C1 segment of cervical spinal cord (tissue), 14 donors: ENCODE measurements around the gene UBXN6.

Experiments
- DNase-seq, 14 donors: peaks; one replicate each; lab custom pipeline; 2025; lab: John Stamatoyannopoulos, UW

UBXN6 gene, protein sequence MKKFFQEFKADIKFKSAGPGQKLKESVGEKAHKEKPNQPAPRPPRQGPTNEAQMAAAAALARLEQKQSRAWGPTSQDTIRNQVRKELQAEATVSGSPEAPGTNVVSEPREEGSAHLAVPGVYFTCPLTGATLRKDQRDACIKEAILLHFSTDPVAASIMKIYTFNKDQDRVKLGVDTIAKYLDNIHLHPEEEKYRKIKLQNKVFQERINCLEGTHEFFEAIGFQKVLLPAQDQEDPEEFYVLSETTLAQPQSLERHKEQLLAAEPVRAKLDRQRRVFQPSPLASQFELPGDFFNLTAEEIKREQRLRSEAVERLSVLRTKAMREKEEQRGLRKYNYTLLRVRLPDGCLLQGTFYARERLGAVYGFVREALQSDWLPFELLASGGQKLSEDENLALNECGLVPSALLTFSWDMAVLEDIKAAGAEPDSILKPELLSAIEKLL

DNA sequence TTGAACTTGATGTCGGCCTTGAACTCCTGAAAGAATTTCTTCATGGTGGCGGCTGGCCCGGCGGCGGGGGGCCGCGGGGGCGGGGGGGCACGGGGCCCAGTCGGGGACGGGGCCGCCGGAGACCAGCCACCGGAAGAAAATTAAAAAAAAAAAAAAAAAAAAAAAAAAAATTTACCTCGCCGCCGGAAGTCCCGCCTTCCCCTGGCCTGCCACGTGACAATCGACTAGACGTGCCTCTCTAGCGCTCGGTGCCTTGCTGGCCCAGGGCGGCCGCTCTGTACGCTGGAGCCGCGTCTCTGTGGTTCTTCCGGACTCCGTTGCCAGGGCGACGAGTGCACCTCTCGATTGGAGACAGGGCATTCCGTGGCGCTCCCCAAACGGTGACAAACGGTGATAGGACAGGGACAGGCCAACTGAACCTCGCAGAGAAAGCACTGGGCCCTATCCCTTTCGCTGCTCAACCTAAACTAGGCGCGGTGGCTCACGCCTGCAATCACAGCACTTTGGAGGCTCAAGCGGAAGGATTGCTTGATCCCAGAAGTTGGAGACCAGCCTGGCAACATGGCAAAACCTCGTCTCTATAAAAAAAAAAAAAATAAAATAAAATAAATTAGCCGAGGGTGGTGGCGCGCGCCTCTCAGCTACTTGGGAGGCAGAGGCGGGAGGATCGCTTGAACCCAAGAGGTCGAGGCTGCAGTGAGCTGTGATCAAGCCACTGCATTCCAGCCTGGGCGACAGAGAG, at the start of gene UBXN6:
UBXN6 (minus strand) TSS at position 141 of the 742 bp plus-strand sequence; CDS start at position 44, 97 bp downstream.
- DNase-seq = peak; percentile 48 to 99 (median 90)

DNA sequence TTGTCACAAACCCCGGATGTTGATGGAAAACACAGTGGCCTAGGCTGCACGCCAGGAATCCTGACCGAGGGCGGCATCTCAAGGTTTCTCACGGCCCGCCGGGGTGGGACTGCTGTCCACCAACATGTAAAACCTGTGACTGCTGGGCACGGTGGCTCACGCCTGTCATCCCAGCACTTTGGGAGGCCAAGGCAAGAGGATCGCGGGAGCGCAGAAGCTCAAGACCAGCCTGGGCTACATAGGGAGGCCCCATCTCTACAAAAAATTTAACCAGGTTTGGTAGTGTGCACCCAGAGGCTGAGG, 49.5 kb upstream of the UBXN6 start:
- DNase-seq = no peak

DNA sequence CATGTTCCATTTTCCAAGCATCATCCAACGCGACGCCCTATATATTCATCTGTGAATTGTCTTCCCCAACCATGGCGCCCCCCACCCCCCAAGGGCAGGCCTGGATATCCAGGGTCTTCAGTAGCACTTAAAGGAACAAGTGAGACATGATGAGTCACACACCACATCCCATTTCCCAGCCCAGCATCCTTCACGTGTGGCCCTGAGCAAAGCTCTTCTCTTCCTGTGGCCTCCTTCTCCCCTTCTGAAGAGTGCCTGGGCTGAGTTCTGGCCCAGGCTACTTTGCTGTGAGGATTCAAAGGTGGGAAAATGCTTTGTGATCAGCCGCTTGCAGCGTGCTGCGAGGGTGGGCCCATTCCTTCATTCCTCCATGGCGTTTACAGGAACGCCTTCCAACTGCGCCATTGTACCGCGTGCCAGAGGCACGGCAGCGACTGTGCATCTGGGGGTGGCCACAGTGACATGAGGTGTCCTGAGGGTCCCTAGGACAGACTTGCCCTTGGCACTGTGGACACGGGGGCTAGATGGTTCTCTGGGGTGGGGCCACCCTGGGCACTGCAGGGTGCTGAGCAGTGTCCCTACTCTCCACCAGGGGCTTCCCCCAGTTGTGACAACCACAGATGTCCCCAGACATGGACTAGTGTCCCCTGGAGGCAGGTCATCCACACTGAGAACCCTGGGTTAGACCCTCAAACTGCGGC, 49.0 kb upstream of the UBXN6 start:
- no peak for DNase-seq

DNA sequence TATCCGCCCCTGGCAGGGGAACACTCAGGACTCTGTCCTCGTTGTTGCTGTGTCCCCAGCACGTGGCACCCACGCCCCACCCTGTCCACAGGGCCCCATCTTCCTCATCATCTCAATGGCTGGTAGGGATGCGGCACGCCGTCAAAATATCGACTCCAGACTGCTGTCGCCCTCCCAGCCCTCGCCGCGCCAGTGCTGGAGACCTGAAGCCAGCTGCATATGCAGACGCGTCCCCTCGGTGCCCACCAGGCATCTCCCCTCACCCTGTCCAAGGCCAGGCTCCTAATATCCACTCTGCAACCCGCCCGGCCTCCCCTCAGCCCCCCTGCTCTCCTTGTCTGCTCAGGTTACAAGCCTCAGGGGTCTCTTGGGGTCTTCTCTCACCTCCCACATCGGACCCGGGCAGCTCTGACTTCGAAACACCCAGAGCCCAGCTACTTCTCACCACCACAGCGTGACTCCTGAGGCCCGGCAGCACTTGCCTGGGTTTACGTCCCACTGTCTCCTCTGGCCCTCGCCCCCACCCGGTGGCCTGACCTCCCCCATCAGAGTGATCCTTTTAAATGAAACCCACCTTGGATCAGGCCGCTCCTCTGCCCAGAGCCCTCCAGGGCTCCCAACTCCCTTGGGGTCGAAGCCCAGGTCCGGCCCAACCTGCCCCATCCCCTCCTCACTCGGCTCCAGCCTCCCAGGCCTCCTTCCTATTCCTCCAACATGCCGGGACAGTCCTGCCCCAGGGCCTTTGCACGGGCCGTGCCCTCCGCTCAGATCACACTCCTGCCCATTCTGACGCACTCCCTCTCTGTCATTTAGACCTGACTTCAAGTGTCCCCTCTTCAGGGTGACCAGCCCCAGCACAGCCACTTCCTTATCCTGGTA, 48.2 kb upstream of the UBXN6 start:
- no peak for DNase-seq

DNA sequence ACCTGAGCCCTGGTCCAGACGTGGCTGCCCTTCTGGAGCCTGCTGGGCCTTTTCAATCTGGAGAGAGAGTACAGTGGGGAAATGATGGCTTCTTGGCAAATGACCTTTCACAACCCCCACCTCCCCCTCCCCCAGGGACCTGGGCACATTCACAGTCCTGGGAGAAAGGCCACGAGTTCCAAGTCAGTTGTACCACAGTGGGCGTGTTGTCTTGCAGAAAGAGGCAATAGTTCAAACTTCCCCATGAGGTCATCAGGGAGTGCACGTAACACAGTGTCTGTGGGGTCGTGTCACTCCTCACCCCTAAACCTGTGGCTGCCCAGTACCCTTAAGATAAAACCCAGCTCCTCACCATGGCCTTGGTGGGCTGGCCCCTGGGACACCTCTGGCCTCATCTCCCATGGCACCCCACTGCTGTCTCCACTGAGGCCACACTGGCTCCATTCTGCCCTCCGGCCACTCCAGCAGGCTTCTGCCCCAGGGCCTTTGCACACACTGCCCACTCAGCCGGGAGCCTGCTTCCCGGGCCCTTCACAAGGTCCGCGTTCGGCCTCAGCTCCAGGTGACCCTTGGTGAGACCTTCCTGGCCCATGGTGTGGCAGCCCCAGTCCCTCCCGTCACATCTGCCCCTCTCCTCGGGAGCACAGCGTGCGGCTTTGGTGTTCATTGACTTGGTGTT, 47.4 kb upstream of the UBXN6 start:
- no peak for DNase-seq

DNA sequence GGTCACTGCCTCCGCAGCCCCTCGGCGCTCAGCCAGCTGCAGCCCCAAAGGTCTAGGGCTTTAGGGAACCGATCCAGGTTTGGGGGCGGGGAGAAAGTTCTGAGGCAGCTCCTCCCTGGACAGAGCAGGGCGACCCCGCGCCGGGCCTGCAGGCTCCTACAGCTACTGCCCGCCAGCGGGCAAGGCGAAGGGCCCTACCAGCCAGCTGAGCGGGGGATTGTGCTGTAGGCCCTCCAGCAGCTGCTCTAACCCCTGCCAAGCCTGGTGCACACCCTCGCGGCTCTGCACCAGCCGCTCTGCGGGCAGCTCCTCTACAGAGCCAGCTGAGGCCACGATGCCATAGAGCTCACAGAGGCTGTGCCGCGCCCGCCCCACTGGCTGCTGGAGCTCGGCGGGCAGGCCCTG, 46.7 kb upstream of the UBXN6 start:
- peak in 2 of 14 donors; percentile 6 to 26 for DNase-seq

DNA sequence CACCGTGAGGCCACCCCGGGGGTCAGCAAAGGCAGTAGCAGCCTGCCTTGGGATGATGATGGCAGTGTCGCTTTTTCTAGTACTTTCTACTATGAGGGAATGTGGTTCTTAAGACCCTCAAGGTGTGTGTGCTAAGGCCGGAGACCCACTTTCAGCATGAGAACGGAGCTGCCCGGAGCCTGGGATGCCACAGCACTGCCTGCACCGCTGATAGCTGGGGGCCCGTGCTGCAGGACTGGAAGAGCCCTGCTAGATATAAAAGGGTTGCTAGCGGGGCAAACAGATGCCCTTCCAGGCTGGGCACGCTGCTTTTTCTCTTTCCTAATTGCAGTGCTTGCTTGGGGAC, 46.2 kb upstream of the UBXN6 start:
- no peak for DNase-seq

DNA sequence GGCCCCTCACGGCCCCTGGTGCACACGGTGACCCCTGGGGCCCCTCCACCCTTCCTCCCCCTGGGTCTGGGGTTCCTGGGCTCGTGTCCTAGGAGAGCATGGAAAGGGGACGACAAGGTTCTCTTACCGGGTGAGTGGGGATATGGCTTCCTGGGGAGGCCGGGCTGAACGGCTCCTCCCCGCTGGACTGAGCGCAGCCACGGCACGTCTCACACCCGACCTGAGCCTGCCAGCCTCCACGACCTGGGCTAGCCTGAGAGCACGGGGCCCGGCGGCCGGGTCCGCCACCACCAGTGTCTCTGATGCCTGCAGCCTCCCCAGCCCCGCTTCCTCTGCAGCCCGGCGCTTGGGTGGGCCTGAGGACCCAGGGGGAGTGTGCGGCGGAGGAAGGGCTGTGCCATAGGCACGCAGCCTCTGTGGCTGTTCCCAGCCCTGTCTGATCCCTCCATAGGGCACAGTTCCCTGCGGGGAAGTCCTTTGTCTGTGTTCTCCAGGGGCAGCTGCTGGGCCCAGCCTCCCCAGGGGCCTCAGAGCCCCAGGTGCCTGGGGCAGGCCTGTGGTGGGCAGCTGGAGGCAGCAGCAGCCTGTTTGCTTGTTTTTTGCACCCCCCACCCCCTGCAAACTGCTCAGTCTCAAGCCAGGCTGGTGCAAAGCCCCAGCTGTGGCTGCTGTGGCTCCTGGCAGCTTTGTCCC, 45.7 kb upstream of the UBXN6 start:
- DNase-seq = no peak

DNA sequence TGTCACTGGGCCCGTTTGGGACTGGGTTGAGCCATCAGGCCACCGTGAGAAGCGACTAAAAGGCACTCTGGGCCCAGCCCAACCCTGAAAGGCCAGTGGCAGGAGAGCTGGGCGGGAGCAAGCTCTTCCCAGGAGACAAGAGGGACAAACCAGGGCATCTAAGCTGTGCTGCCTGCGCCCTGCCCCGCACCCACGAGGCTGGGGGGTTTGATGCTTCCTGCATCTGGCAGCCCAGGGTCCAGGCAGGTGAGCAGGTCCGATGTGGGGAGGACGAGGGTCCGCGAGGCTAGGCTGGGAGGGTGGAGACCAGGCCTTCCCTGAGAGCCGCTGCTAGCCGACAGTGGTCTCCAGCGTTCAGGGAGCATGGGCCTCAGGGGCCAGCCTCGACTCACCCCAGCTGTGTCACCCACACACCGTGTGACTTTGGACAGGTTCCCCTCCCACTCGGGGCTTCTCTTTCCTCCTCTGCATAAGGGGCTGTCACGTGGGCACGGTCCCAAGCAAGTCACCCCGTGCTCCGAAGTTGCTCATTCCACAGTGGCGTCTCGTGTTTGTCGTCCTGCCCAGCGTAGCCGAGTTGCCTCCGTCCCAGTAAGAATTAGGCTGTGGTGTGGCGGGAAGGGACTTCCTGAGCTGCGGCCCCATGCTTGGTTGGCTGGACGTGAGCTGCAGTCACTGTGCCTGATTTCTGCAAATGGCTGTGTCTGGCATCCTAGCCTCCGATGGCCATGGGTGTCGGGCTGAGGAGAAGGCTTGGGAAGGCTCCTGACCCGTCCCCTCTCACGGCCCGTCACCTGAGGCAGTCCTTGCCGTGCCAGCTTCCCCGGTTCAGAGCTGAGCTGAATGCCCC, 44.9 kb upstream of the UBXN6 start:
- DNase-seq = no peak

DNA sequence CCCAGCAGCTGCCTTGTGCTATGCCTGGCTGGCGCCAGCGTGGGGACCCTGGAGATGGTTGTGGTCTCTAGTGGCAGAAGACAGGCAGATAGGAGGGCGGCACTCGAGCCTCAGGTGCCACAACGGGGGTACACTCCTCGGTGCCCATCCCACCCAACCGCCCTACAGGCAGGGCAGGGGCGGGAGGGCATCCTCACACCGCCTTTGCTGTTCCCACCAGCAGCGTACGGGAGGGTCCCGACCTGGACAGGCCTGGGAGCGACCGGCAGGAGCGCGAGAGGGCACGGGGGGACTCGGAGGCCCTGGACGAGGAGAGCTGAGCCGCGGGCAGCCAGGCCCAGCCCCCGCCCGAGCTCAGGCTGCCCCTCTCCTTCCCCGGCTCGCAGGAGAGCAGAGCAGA, 44.1 kb upstream of the UBXN6 start:
- DNase-seq = no peak

DNA sequence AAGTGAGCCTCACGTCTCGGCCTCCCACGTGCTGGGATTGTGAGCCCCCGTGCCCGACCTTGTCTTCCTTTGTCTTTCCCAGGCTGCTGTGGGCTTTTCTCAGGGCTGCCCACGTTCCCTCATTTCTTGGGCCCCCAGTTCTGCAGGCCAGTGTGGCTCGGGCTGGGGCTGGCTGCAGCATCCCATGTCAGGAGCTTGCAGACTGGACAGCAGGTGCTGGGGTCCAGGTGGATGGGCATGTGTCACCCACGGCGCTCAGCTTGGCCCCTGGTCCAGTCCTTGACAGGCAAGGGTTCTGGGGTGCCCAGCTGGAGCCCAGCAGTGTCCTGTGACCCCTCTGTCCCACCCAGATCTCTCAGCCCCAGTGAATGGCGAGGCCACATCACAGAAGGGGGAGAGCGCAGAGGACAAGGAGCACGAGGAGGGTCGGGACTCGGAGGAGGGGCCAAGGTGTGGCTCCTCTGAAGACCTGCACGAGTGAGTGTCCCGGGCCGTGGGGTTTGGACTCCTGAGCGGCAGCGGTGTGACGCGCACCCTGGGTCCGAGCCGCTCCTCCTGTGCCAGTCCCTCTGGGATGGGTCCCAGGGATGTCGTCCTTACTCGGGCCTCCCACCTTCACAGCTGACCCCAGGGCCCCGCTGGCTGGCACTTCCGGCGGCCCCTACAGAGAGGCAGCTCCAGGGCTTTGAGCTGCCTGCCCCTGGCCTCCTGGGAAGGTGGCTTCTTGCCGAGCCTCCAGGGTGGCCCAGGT, 43.4 kb upstream of the UBXN6 start:
- no peak for DNase-seq

DNA sequence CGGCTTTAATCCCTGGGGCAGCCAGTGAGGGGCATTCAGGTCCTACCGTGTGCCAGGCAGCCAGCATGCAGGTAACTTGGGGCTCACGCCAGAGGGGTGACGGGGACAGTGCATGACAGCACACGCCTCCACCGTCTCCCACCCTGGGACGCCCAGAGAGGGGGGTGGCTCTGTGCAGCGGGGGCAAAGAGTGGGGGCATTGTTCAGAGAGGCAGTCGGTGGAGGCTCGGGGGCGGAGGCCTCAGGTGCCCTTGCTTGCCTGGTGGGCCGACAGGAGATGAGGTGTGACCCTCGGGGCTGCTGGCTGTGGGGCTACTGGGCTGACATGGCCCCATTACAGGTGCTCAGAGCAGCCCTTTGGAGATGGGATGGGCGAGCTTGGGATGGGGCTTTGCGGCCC, 42.3 kb upstream of the UBXN6 start:
- no peak for DNase-seq

DNA sequence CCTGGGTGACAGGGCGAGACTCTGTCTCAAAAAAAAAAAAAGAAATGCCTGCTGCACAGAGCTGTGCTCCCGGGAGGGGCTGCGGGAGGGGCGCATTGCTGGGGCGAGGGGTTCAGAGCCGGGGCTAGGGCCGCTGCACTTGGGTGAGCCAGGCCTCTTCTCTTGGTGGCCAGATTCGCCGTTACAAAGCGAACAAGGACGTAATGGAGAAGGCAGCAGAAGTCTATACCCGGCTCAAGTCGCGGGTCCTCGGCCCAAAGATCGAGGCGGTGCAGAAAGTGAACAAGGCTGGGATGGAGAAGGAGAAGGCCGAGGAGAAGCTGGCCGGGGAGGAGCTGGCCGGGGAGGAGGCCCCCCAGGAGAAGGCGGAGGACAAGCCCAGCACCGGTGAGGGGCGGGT, 41.7 kb upstream of the UBXN6 start:
- no peak for DNase-seq

DNA sequence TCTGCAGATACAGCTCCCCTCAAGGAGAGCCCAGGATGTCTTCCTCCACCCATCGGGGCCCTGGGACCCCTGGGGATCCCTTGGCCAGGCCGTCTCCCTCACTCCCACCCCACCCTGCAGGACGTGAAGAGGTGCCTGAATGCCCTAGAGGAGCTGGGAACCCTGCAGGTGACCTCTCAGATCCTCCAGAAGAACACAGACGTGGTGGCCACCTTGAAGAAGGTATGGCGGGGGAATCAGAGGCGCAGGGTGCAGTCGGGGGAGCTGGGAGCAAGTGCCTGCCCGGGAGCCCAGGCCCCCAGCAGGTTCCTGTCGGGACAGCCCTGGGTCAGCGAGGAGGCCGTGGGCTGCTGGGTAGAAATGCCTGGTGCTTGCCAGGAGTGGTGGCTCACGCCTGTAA, 41.1 kb upstream of the UBXN6 start:
- no peak for DNase-seq

DNA sequence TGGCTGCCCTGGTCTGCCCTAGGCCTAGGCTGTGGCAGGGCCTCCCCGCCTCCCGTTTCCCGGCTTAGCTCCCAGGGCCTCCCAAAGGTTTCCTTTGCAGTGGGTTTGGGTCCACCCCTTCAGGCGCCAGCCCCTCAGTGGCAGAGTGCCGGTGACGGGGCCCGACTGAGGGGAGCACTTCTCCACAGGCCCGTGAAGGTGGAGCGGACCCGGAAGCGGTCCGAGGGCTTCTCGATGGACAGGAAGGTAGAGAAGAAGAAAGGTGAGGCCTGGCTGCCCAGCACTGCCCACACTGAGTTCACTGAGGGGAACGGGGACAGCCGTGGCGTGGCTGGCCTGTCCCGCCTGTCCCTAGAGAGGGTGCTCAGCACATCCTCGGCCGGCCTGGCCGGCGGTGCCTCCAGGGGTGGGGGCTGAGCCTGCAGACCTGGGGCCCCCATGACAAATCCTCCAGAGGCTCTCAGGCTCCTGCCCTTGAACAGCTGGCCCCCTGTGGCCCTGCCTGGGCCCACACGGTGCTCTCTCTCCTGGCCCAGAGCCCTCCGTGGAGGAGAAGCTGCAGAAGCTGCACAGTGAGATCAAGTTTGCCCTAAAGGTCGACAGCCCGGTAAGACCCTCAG, 40.3 kb upstream of the UBXN6 start:
- DNase-seq = no peak

DNA sequence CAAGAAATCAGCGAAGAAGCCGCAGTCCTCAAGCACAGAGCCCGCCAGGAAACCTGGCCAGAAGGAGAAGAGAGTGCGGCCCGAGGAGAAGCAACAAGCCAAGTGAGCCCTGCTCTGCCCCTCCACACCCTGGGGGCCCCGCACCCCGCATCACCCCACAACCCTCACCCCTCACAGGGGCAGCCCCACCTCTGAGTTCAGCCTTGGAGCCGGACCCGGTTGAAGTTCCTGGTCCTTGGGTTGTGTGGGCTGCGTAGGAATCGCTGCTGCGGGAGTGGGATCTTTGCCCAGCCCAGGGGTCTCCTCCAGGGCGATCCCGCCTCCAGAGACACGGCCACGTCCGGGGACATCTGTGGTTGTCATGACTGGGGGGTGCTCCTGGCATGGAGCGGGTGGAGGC, 38.7 kb upstream of the UBXN6 start:
- DNase-seq = no peak

DNA sequence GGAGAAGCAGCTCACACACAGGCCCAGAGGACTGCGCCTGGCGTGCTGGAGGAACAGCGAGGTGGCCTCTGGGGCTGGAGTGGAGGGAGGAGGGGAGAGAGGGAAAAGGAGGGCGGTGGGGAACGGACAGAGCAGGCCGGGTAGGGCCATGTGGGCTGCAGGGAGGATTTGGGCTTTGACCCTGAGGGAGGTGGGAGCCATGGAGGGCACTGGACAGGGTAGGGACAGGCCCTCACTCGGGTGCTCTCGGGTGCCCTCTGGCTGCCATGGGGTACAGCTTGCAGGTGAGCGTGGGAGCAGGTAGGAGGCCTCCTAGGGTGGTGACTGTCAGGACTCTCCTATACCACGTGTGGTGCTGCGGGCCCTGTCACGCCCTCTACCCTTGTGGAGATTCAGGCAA, 37.9 kb upstream of the UBXN6 start:
- no peak for DNase-seq

DNA sequence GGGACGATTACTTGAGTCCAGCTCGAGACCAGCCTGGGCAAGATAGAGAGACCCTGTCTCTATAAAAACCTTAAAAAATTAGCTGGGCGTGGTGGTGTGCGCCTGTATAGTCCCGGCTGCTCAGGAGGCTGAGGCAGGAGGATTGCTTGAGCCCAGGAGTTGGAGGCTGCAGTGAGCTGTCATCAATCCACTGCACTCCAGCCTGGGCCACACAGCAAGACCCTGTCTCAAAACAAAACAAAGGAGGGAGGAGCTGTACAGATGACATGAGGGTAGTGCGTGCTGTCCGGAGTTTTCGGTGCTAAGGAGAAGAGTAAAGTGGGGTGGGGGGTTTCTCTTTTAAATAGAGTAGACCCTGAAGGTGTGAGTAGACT, 37.1 kb upstream of the UBXN6 start:
- no peak for DNase-seq
